Measurements from ENCODE around the gene TXLNA. TPM values are rescaled to one million over a fixed set of nuclear protein-coding genes. Genes with fewer than 3 reads are reported as not detected.
"Not testable (repeated sequence)": the region's sequence is repeated elsewhere in the genome, so short reads cannot be mapped to it uniquely, and the experiment has no call there.

TXLNA gene
- 54.0 and 62.7 TPM in 2 replicates for total RNA-seq

- no peak for TF ChIP-seq CTCF (IDR thresholded peaks at IDR 0.05; ENCODE audit: insufficient read depth, low read length, severe bottlenecking)
- DNase-seq (ENCODE audit: low read depth) (peak; percentile 76), FAIRE-seq (no peak)
Measured at GRCh38 chr1:32179443-32180185, at the start of gene TXLNA. TXLNA (plus strand) TSS chr1:32179675; CDS start chr1:32180346, 671 bp downstream.

GRCh38 chr1:32133950-32134280 is 45.6 kb upstream of the TXLNA start:
- not testable (repeated sequence) for FAIRE-seq; H3K36me3 ChIP-seq (ENCODE audit: control insufficient read depth, insufficient read depth, low read length); H3K4me3 ChIP-seq (ENCODE audit: low read depth, low read length); H3K27me3 ChIP-seq (ENCODE audit: control insufficient read depth, insufficient read depth, low read length); DNase-seq (ENCODE audit: low read depth)

More at GRCh38 chr1:32179443-32180185, at the start of gene TXLNA:
- Histone ChIP-seq H3K27me3 (ENCODE audit: control insufficient read depth, insufficient read depth, low read length) (no peaks in the 10 kb centered on the region), H3K4me3 (ENCODE audit: low read depth, low read length) (peak within 1 kb of the TSS; percentile 49), H3K36me3 (ENCODE audit: control insufficient read depth, insufficient read depth, low read length) (peaks cover 15% of the 10 kb centered on the region)

GRCh38 chr1:32137111-32137510 is 42.4 kb upstream of the TXLNA start:
- no peaks in the 10 kb centered on the region for H3K36me3 ChIP-seq (ENCODE audit: control insufficient read depth, insufficient read depth, low read length)
- no peak overlapping the region for H3K4me3 ChIP-seq (ENCODE audit: low read depth, low read length)
- no peak for DNase-seq (ENCODE audit: low read depth)
- no peak for FAIRE-seq
- no peaks in the 10 kb centered on the region for H3K27me3 ChIP-seq (ENCODE audit: control insufficient read depth, insufficient read depth, low read length)
- TF ChIP-seq CTCF (IDR thresholded peaks at IDR 0.05; ENCODE audit: insufficient read depth, low read length, severe bottlenecking) = no peak

GRCh38 chr1:32138965-32139364 is 40.5 kb upstream of the TXLNA start:
- no peak for TF ChIP-seq CTCF (IDR thresholded peaks at IDR 0.05; ENCODE audit: insufficient read depth, low read length, severe bottlenecking)
- H3K4me3 ChIP-seq (ENCODE audit: low read depth, low read length) = no peak overlapping the region
- peak; percentile 80 for DNase-seq (ENCODE audit: low read depth)

GRCh38 chr1:32142446-32143301 is 36.8 kb upstream of the TXLNA start:
- TF ChIP-seq CTCF (IDR thresholded peaks at IDR 0.05; ENCODE audit: insufficient read depth, low read length, severe bottlenecking) = no peak
- no peak for FAIRE-seq

More at GRCh38 chr1:32138965-32139364, 40.5 kb upstream of the TXLNA start:
- Histone ChIP-seq H3K27me3 (ENCODE audit: control insufficient read depth, insufficient read depth, low read length) (no peaks in the 10 kb centered on the region), H3K36me3 (ENCODE audit: control insufficient read depth, insufficient read depth, low read length) (no peaks in the 10 kb centered on the region)
- FAIRE-seq = no peak

GRCh38 chr1:32143302-32143695 is 36.2 kb upstream of the TXLNA start:
- not testable (repeated sequence) for H3K4me3 ChIP-seq (ENCODE audit: low read depth, low read length); FAIRE-seq; H3K36me3 ChIP-seq (ENCODE audit: control insufficient read depth, insufficient read depth, low read length); DNase-seq (ENCODE audit: low read depth); H3K27me3 ChIP-seq (ENCODE audit: control insufficient read depth, insufficient read depth, low read length)

More at GRCh38 chr1:32142446-32143301, 36.8 kb upstream of the TXLNA start:
- Histone ChIP-seq H3K27me3 (ENCODE audit: control insufficient read depth, insufficient read depth, low read length) (no peaks in the 10 kb centered on the region), H3K36me3 (ENCODE audit: control insufficient read depth, insufficient read depth, low read length) (peaks cover 1% of the 10 kb centered on the region), H3K4me3 (ENCODE audit: low read depth, low read length) (no peak overlapping the region)
- DNase-seq (ENCODE audit: low read depth) = peak; percentile 61
